HCT116 (cell line): Measurements from ENCODE around the gene RBMX. TPM values are rescaled to one million over a fixed set of nuclear protein-coding genes. Genes with fewer than 3 reads are reported as not detected.
"Not testable (repeated sequence)": the region's sequence is repeated elsewhere in the genome, so short reads cannot be mapped to it uniquely, and the experiment has no call there.

ENCODE experiments used
- ATAC-seq: fragments of 200-7000 bp; cut with Tn5 transposase; 2 replicates; pipeline ENCODE4 v1.9.1; 2020; ENCODE audit warnings: mild to moderate bottlenecking, moderate library complexity
- BruUV-seq: library from RNA; stranded (reverse); fragments of 400-500 nt; replicated peaks from 2 replicates; lab custom pipeline; 2021; lab: Mats Ljungman, UMichigan
- CTCF ChIA-PET: fragments of 300-600 bp; sonication (Branson Sonifier 250); formaldehyde crosslinking; loops from one replicate; lab custom pipeline; 2021; ENCODE audit warnings: antibody characterized with exemption; lab: Charles Lee
- POLR2A ChIA-PET: fragments of 300-600, 350-600 bp; sonication (Branson Sonifier 250); formaldehyde crosslinking; loops from one replicate; lab custom pipeline; 2021; ENCODE audit warnings: antibody characterized with exemption; lab: Charles Lee
- RAD21 ChIA-PET, 2 experiments: fragments of 300-600 bp; sonication (Branson Sonifier 250); formaldehyde crosslinking; loops; one replicate each; lab custom pipeline; 2023; ENCODE audit warnings: low total read pairs in 2 of 2; ENCODE audit not compliant: uncharacterized antibody in 2 of 2, unreplicated experiment in 2 of 2, low non-redundant PET in 1 of 2; lab: Charles Lee
- DNase-seq: peaks from one replicate; pipeline ENCODE4 v3.0.0-alpha.2; 2010; ENCODE audit warnings: low read depth, low spot score
- H2AFZ ChIP-seq: fragments of 200-600 bp; shearing (Covaris generic), sonication (generic); 2 replicates; pipeline ENCODE4 v1.6.1; 2017; ENCODE audit warnings: low read depth, mixed run types, mixed read lengths, antibody characterized with exemption, low read length; ENCODE audit not compliant: poor library complexity, severe bottlenecking
- H3K27ac ChIP-seq: 2 replicates; pipeline ENCODE4 v1.5.1; 2012; ENCODE audit warnings: low read depth, low read length
- H3K27me3 ChIP-seq: fragments of 200-600 bp; sonication (generic); 2 replicates; pipeline ENCODE4 v1.6.1; 2016; ENCODE audit warnings: mixed run types, low read length, mixed read lengths; ENCODE audit not compliant: insufficient read depth
- H3K36me3 ChIP-seq, 2 experiments: fragments of 200-500 bp in 1 of 2; fragments of 200-600 bp in 1 of 2; sonication (Bioruptor generic) in 1 of 2; sonication (generic) in 1 of 2; 2 replicates each; pipeline versions ENCODE4 v1.5.1 to v1.6.1; 2014 to 2016; ENCODE audit warnings: low read length in 2 of 2, inconsistent platforms in 1 of 2, mixed read lengths in 1 of 2, mixed run types in 1 of 2; ENCODE audit not compliant: insufficient read depth in 2 of 2, control insufficient read depth in 1 of 2
- H3K4me1 ChIP-seq, 2 experiments: fragments of 200-600 bp in 1 of 2; sonication (generic) in 1 of 2; 2 replicates each; pipeline versions ENCODE4 v1.5.1 to v1.6.1; 2012 to 2017; ENCODE audit warnings: low read length in 2 of 2, inconsistent platforms in 1 of 2, mild to moderate bottlenecking in 1 of 2, mixed read lengths in 1 of 2, mixed run types in 1 of 2, moderate library complexity in 1 of 2; ENCODE audit not compliant: insufficient read depth in 2 of 2, control insufficient read depth in 1 of 2
- H3K4me2 ChIP-seq: fragments of 200-600 bp; sonication (generic); 2 replicates; pipeline ENCODE4 v1.6.1; 2017; ENCODE audit warnings: mixed run types, low read length, mixed read lengths
- H3K4me3 ChIP-seq, 2 experiments: fragments of 200-600 bp in 1 of 2; sonication (generic) in 1 of 2; replicated peaks in 1 of 2; 2 replicates each; pipeline ENCODE4 v1.5.1; 2011 to 2016; ENCODE audit warnings: low read length in 2 of 2, control low read depth in 1 of 2, low read depth in 1 of 2, mild to moderate bottlenecking in 1 of 2, mixed read lengths in 1 of 2, mixed run types in 1 of 2
- H3K79me2 ChIP-seq: fragments of 200-600 bp; sonication (generic); 2 replicates; pipeline ENCODE4 v1.6.1; 2017; ENCODE audit warnings: mild to moderate bottlenecking, mixed run types, low read length, moderate library complexity, mixed read lengths; ENCODE audit not compliant: insufficient read depth
- H3K9ac ChIP-seq: fragments of 200-600 bp; sonication (generic); 2 replicates; pipeline ENCODE4 v1.6.1; 2016; ENCODE audit warnings: low read length, mixed read lengths
- H3K9me2 ChIP-seq: fragments of 200-600 bp; sonication (generic), shearing (Covaris generic); 2 replicates; pipeline ENCODE4 v1.6.1; 2017; ENCODE audit warnings: mixed run types, mild to moderate bottlenecking, moderate library complexity; ENCODE audit not compliant: insufficient read depth
- H3K9me3 ChIP-seq, 2 experiments: fragments of 200-500 bp in 1 of 2; fragments of 200-600 bp in 1 of 2; sonication (Bioruptor generic) in 1 of 2; sonication (generic) in 1 of 2; 2 replicates each; pipeline ENCODE4 v1.6.1; 2014 to 2017; ENCODE audit warnings: low read length in 2 of 2, mixed read lengths in 2 of 2, inconsistent platforms in 1 of 2, low read depth in 1 of 2, mild to moderate bottlenecking in 1 of 2, mixed run types in 1 of 2, moderate library complexity in 1 of 2; ENCODE audit not compliant: control insufficient read depth in 1 of 2, insufficient read depth in 1 of 2
- H4K20me1 ChIP-seq: fragments of 200-600 bp; sonication (generic), shearing (Covaris generic); 2 replicates; pipeline ENCODE4 v1.6.1; 2017; ENCODE audit warnings: mixed run types, mild to moderate bottlenecking, moderate library complexity; ENCODE audit not compliant: insufficient read depth
- CEBPB ChIP-seq: IDR thresholded peaks from 2 replicates; pipeline ENCODE4 v1.6.1; 2012; ENCODE audit warnings: low read depth
- EGR1 ChIP-seq: IDR thresholded peaks from 2 replicates; pipeline ENCODE4 v1.6.1; 2012; ENCODE audit warnings: low read depth
- ELF1 ChIP-seq: IDR thresholded peaks from 2 replicates; pipeline ENCODE4 v1.6.1; 2012; ENCODE audit warnings: low read depth, borderline replicate concordance
- EZH2 ChIP-seq: fragments of 200-600 bp; sonication (generic); IDR thresholded peaks from 2 replicates; pipeline ENCODE4 v1.6.1; 2017; ENCODE audit warnings: antibody characterized with exemption, mixed run types
- EZH2phosphoT487 ChIP-seq: fragments of 200-600 bp; IDR thresholded peaks from 2 replicates; pipeline ENCODE4 v1.6.1; 2018; ENCODE audit warnings: antibody characterized with exemption, borderline replicate concordance
- FOSL1 ChIP-seq: IDR thresholded peaks from 2 replicates; pipeline ENCODE4 v1.6.1; 2012; ENCODE audit warnings: low read depth
- MAX ChIP-seq: IDR thresholded peaks from 2 replicates; pipeline ENCODE4 v1.6.1; 2012
- POLR2A ChIP-seq: IDR thresholded peaks from 2 replicates; pipeline ENCODE4 v1.7.0; 2011; ENCODE audit warnings: borderline replicate concordance; ENCODE audit not compliant: insufficient read depth, insufficient read length; ENCODE audit errors: extremely low read depth
- POLR2AphosphoS5 ChIP-seq: IDR thresholded peaks from 2 replicates; pipeline ENCODE4 v1.6.1; 2011; ENCODE audit warnings: mild to moderate bottlenecking, low read depth, low read length, moderate library complexity
- RAD21 ChIP-seq: IDR thresholded peaks from 2 replicates; pipeline ENCODE4 v1.6.1; 2012; ENCODE audit warnings: low read depth, mild to moderate bottlenecking
- REST ChIP-seq: IDR thresholded peaks from 2 replicates; pipeline ENCODE4 v1.6.1; 2012; ENCODE audit warnings: low read depth
- SP1 ChIP-seq: IDR thresholded peaks from 2 replicates; pipeline ENCODE4 v1.6.1; 2012; ENCODE audit warnings: low read depth
- SRF ChIP-seq: IDR thresholded peaks from 2 replicates; pipeline ENCODE4 v1.6.1; 2012; ENCODE audit warnings: low read depth
- TCF7L2 ChIP-seq: IDR thresholded peaks from 2 replicates; pipeline ENCODE4 v1.7.0; 2011; ENCODE audit warnings: borderline replicate concordance, inconsistent platforms; ENCODE audit not compliant: insufficient read depth, insufficient read length; ENCODE audit errors: extremely low read depth
- ZBTB33 ChIP-seq: IDR thresholded peaks from 2 replicates; pipeline ENCODE4 v1.6.1; 2011; ENCODE audit warnings: mild to moderate bottlenecking, low read length, moderate library complexity; ENCODE audit not compliant: insufficient replicate concordance; ENCODE audit errors: extremely low read depth
- intact Hi-C: fragments of 100-400 bp; cut with micrococcal nuclease; formaldehyde crosslinking; loops from 2 replicates; pipeline ENCODE4 v1.10.0; 2022
- total RNA-seq: library from RNA; stranded (reverse); gene quantifications from one replicate; pipeline ENCODE4 v1.2.1, GENCODE V29; 2021; ENCODE audit not compliant: unreplicated experiment

The RBMX gene
- total RNA-seq, 1 experiment from 2014 or later = 267 TPM

- BruUV-seq, H3K4me2 ChIP-seq, H3K27ac ChIP-seq, CTCF ChIA-PET, H3K9ac ChIP-seq, H3K36me3 ChIP-seq, H3K79me2 ChIP-seq, H2AFZ ChIP-seq, POLR2A ChIA-PET, RAD21 ChIA-PET, H3K4me3 ChIP-seq, H3K27me3 ChIP-seq, DNase-seq, H3K9me2 ChIP-seq, H3K9me3 ChIP-seq, H3K4me1 ChIP-seq, intact Hi-C loops, ATAC-seq, H4K20me1 ChIP-seq: not testable (repeated sequence)
Measured at GRCh38 chrX:136898752-136899151, 18.2 kb upstream of the RBMX start.

- RAD21 ChIA-PET = no interaction called here
- Histone ChIP-seq H3K9me3 (no peaks in the 10 kb centered on the region), H3K4me3 (no peak overlapping the region), H3K27me3 (no peaks in the 10 kb centered on the region), H2AFZ (no peak overlapping the region), H4K20me1 (no peaks in the 10 kb centered on the region), H3K36me3 (no peaks in the 10 kb centered on the region), H3K27ac (no peak overlapping the region), H3K4me1 (no peaks in the 10 kb centered on the region), H3K79me2 (no peaks in the 10 kb centered on the region), H3K9ac (no peak overlapping the region), H3K4me2 (no peak overlapping the region), H3K9me2 (no peaks in the 10 kb centered on the region)
- ATAC-seq (no peak), DNase-seq (no peak)
- CTCF ChIA-PET = no interaction called here
- POLR2A ChIA-PET = no interaction called here
- BruUV-seq = no TSS peak
- intact Hi-C loops = no loop called here
- TF ChIP-seq RAD21 (no peak), CEBPB (no peak), REST (no peak), POLR2AphosphoS5 (no peak), EGR1 (no peak), ELF1 (no peak), SP1 (no peak), TCF7L2 (no peak), SRF (no peak), ZBTB33 (no peak), MAX (no peak), EZH2 (no peak), EZH2phosphoT487 (no peak), POLR2A (no peak), FOSL1 (no peak)
Measured at GRCh38 chrX:136896121-136896914, 15.8 kb upstream of the RBMX start.
